Right lung (tissue), 5 donors: ENCODE results near the gene STARD9. TPM values are rescaled to one million over a fixed set of nuclear protein-coding genes. Genes with fewer than 3 reads are reported as not detected.
A peak's percentile ranks its signal among the peaks of the same experiment; 100 is the strongest.
"Not testable (repeated sequence)": the region's sequence is repeated elsewhere in the genome, so short reads cannot be mapped to it uniquely, and the experiment has no call there.

Experiments
- DNase-seq, 2 donors: peaks; one replicate each; pipeline ENCODE4 v3.0.0-alpha.2; 2013
- polyA plus RNA-seq, 5 donors: library from polyadenylated mRNA; unstranded; fragments of 120-200 nt; gene quantifications; one replicate each; pipeline versions ENCODE4 v1.2.1 to v1.2.3, GENCODE V29; 2013; ENCODE audit warnings: inconsistent platforms in 1 of 5, low replicate concordance in 1 of 5; ENCODE audit not compliant: insufficient read length in 5 of 5, insufficient read depth in 1 of 5

STARD9 gene
- polyA plus RNA-seq, 5 donors, result 13.2 to 22.1 (median 16.9) TPM

GRCh38 chr15:42621996-42622925 is 46.9 kb downstream of the STARD9 start:
- no peak for DNase-seq

DNA sequence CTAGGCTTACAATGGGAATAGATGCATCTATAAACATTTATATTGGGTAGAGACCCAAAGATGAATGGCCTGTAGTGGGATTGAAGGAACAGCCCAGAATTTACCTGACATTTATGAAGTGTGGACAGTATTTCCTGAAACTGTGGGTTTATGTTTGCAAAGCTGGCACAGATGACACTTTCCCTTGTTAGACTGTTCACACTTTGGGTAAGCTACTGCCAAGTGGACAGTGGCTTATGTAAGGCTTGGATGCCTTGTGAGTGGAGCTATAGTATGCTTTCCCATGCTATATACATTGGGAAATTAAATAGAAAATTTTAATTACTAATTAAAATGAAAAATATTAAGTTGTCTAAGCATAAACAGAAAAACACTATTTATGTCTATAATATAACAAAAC is 48.5 kb downstream of the STARD9 start:
- DNase-seq, result no peak

- DNase-seq, result no peak
These were observed 52.1 kb downstream of the STARD9 start for GRCh38 chr15:42627485-42627884.

DNA sequence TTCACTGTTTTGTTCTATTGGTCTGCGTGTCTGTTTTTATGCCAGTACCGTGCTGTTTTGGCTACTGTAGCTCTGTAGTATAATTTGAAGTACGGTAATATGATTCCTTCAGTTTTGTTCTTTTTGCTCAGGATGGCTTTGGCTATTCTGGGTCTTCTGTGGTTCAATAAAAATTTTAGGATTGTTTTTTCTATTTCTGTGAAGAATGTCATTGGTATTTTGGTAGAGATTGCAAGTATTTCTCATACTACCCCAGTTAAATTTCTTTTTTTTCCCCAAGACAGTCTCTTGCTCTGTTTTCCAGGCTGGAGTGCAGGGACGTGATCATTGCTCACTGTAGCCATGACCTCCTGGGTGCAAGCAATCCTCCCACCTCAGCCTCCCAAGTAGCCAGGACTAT is 53.4 kb downstream of the STARD9 start:
- DNase-seq, result no peak

DNA sequence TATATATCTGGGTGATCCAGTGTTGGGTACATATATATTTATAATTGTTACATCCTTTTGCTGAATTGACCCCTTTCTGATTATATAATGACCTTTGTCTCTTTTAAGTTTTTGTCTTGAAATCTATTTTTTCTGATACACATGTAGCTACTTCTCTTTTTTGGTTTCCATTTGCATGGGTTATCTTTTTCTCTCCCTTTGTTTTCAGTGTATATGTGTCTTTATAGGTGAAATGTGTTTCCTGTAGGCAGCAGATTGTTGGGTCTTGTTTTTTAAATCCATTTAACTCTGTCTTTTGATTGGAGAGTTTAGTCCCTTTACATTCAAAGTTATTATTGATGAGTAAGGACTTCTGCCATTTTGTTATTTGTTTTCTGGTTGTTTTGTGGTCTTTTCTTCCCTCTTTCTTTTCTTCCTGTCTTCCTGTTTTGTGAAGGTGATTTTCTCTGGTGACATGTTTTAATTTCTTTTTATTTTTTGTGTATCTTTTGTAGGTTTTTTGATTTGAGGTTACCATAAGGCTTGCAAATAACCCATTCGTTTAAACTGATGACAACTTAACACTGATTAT is 56.8 kb downstream of the STARD9 start:
- no peak for DNase-seq

- no peak for DNase-seq
These were observed 64.7 kb downstream of the STARD9 start for GRCh38 chr15:42640109-42640508.

GRCh38 chr15:42650208-42651066 is 75.0 kb downstream of the STARD9 start:
- DNase-seq, result peak; percentile 71 to 73

GRCh38 chr15:42665827-42666226 is 90.4 kb downstream of the STARD9 start:
- no peak for DNase-seq

DNA sequence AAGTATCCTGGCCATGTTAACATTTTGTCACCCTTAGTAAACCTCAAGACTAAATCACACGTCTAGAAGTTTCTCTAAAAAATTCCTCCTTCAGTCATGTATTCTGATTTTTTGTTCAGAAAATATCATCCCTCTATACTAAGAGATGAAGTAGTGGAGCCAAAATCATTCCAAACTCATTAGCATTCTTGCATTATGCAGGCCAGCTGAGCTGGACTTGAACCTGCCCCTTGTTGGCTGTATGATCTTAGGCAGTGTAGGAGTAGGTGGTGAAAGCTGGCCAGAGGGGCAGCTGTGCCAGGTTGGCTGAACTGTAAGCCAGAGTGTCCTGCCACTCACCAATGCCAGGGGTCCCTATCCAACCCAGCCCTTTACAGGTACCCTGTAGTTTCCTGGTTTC is 92.4 kb downstream of the STARD9 start:
- DNase-seq, result no peak

GRCh38 chr15:42670451-42670850 is 95.0 kb downstream of the STARD9 start:
- no peak for DNase-seq

GRCh38 chr15:42672444-42672843 is 97.0 kb downstream of the STARD9 start:
- no peak for DNase-seq

DNA sequence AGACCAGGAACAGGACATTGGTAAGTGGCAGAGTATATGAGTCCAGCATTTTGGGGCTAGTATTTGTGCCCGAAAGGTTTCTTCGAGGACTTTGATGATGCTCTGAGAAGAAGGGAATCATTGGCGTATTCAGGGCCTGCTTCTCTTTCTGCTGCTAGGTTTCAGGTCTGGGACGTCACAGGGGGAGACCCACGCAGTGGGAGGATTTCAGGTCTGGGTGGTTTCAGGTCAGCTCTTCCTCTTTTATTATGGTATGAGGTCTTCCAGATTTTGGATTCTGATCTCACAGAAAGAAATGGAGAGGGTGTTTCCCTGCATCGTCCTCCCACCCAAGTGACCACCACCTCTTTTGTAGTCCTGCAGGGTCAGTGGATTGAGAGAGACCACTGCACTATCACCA is 99.1 kb downstream of the STARD9 start:
- DNase-seq, result no peak

DNA sequence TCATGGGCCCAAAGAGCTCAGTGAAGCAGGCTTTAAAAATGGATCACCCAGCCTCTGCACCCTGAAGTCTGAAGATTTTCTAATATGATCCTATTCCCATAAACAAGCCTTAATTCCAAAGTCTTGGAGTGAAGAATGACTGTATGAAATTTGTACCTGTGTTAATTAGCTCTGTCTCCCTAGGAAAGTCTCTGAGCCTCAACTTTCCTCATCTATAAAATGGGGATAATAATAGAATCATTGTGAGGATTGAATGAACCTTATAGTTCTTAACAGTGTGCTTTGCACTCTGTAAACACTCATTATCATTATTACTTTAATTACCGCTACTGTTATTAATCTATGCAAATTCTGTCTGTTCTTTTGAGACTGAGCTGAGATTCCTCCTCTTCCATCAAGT is 99.6 kb downstream of the STARD9 start:
- DNase-seq, result no peak

- no peak for DNase-seq
These were observed 104.1 kb downstream of the STARD9 start for GRCh38 chr15:42679285-42680141.

DNA sequence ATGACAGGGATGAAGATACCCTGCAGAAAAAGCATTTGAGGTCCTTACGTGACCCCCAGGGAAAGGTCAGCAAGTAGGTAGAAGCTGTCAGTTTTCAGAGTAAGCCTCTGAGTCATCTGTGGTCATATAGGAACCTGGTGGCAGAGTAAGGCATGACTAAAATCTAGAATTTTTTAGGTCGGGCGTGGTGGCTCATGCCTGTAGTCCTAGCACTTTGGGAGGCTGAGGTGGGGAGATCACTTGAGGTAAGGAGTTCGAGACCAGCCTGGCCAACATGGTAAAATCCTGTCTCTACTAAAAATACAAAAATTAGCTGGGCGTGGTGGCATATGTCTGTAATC is 104.7 kb downstream of the STARD9 start:
- DNase-seq, result not testable (repeated sequence)

- no peak for DNase-seq
These were observed 105.7 kb downstream of the STARD9 start for GRCh38 chr15:42681119-42681518.

- DNase-seq, result no peak
These were observed 110.9 kb downstream of the STARD9 start for GRCh38 chr15:42686281-42686680.

- no peak for DNase-seq
These were observed 112.3 kb downstream of the STARD9 start for GRCh38 chr15:42687740-42688139.

DNA sequence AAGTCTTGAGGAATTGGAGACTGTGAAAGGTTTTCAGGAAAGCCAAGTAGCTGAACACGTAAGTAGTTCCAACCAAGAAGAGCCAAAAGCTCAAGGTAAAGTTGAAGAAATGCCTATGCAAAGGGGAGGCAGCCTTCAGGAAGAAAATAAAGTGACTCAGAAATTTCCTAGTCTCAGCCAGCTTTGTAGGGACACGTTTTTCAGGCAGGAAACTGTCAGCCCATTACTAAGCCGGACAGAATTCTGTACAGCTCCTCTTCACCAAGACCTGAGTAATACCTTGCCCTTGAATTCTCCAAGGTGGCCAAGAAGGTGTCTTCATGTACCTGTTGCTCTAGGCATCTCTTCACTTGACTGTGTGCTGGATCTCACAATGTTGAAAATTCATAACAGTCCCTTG is 112.9 kb downstream of the STARD9 start:
- no peak for DNase-seq

DNA sequence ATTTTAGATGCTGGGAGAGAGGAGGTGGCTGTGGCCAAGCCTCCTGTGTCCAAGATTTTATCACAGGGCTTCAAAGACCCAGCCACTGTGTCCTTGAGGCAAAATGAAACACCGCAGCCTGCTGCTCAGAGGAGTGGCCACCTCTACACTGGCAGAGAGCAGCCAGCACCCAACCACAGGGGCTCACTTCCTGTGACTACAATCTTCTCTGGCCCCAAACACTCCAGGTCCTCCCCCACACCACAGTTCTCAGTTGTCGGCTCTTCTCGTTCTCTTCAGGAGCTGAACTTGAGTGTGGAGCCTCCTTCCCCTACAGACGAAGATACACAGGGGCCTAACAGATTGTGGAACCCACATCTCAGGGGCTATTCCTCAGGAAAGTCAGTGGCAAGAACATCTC is 115.9 kb downstream of the STARD9 start:
- DNase-seq, result no peak

GRCh38 chr15:42691770-42692169 is 116.4 kb downstream of the STARD9 start:
- no peak for DNase-seq

GRCh38 chr15:42692536-42692935 is 117.1 kb downstream of the STARD9 start:
- no peak for DNase-seq
